GM23338 (cell line): ENCODE results near the gene LRIG1.

Experiments
- CREB1 ChIP-seq: fragments of 250-450 bp; sonication (Bioruptor Pico); IDR thresholded peaks from 2 replicates; pipeline ENCODE4 v1.5.0; 2020; ENCODE audit warnings: low read depth, mild to moderate bottlenecking, moderate library complexity
- EZH2 ChIP-seq: fragments of 200-600 bp; sonication (generic); IDR thresholded peaks from one replicate; pipeline ENCODE4 v1.8.0; 2017; ENCODE audit warnings: antibody characterized with exemption, mild to moderate bottlenecking, low read depth; ENCODE audit not compliant: unreplicated experiment
- EZH2phosphoT487 ChIP-seq: fragments of 200-600 bp; sonication (generic); IDR thresholded peaks from one replicate; pipeline ENCODE4 v1.8.1; 2018; ENCODE audit warnings: antibody characterized with exemption; ENCODE audit not compliant: unreplicated experiment
- JUNB ChIP-seq: IDR thresholded peaks from one replicate; pipeline ENCODE4 v1.6.1; 2016; ENCODE audit warnings: antibody characterized with exemption; ENCODE audit not compliant: unreplicated experiment
- POLR2AphosphoS5 ChIP-seq: IDR thresholded peaks from 2 replicates; pipeline ENCODE4 v1.6.1; 2016; ENCODE audit warnings: antibody characterized with exemption, low read depth
- STAT1 ChIP-seq: IDR thresholded peaks from one replicate; pipeline ENCODE4 v1.6.1; 2016; ENCODE audit warnings: antibody characterized with exemption; ENCODE audit not compliant: unreplicated experiment
- ZNF331 ChIP-seq: fragments of 250-450 bp; sonication (Bioruptor Pico); IDR thresholded peaks from 2 replicates; pipeline ENCODE4 v1.5.0; 2020; ENCODE audit warnings: low read depth, mild to moderate bottlenecking, moderate library complexity
- TF ChIP-seq, protein P1 (sequence below), 2 experiments: fragments of 200-600 bp in 1 of 2; sonication (generic) in 1 of 2; conservative IDR thresholded peaks; 2 replicates each; pipeline versions ENCODE4 v1.5.1 to v1.6.1; 2016 to 2017; ENCODE audit warnings: antibody characterized with exemption in 2 of 2, low read depth in 2 of 2, mild to moderate bottlenecking in 2 of 2, moderate library complexity in 1 of 2
- TF ChIP-seq, protein P2 (sequence below): IDR thresholded peaks from one replicate; pipeline ENCODE4 v1.6.1; 2018; ENCODE audit warnings: antibody characterized with exemption; ENCODE audit not compliant: unreplicated experiment

DNA sequence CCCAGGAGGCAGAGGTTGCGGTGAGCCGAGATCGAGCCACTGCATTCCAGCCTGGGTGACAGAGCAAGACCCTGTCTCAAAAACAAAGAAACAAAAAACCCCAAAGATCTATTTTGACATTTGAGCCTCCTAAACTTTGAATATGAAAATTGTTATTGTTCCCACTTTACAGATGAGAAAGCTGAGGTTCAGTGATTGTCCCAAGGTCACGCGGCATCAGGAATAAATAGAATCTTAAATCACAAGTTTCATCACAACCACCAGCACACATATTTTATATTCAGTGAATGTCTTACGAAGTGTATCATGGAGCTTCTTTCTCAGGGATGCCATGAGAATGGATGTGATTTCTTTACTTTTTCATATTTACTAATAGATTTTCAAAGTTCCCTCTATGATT, 5.3 kb upstream of the LRIG1 start:
- TF ChIP-seq, protein P1, sequence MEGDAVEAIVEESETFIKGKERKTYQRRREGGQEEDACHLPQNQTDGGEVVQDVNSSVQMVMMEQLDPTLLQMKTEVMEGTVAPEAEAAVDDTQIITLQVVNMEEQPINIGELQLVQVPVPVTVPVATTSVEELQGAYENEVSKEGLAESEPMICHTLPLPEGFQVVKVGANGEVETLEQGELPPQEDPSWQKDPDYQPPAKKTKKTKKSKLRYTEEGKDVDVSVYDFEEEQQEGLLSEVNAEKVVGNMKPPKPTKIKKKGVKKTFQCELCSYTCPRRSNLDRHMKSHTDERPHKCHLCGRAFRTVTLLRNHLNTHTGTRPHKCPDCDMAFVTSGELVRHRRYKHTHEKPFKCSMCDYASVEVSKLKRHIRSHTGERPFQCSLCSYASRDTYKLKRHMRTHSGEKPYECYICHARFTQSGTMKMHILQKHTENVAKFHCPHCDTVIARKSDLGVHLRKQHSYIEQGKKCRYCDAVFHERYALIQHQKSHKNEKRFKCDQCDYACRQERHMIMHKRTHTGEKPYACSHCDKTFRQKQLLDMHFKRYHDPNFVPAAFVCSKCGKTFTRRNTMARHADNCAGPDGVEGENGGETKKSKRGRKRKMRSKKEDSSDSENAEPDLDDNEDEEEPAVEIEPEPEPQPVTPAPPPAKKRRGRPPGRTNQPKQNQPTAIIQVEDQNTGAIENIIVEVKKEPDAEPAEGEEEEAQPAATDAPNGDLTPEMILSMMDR (conservative IDR thresholded peaks at IDR 0.05; ENCODE audit: low read depth in 2 of 2) = no peak
- TF ChIP-seq EZH2 (no peak), CREB1 (CRISPR knock-in tag) (no peak), POLR2AphosphoS5 (no peak), STAT1 (no peak), JUNB (no peak), EZH2phosphoT487 (no peak), ZNF331 (no peak)
- TF ChIP-seq, protein P2, sequence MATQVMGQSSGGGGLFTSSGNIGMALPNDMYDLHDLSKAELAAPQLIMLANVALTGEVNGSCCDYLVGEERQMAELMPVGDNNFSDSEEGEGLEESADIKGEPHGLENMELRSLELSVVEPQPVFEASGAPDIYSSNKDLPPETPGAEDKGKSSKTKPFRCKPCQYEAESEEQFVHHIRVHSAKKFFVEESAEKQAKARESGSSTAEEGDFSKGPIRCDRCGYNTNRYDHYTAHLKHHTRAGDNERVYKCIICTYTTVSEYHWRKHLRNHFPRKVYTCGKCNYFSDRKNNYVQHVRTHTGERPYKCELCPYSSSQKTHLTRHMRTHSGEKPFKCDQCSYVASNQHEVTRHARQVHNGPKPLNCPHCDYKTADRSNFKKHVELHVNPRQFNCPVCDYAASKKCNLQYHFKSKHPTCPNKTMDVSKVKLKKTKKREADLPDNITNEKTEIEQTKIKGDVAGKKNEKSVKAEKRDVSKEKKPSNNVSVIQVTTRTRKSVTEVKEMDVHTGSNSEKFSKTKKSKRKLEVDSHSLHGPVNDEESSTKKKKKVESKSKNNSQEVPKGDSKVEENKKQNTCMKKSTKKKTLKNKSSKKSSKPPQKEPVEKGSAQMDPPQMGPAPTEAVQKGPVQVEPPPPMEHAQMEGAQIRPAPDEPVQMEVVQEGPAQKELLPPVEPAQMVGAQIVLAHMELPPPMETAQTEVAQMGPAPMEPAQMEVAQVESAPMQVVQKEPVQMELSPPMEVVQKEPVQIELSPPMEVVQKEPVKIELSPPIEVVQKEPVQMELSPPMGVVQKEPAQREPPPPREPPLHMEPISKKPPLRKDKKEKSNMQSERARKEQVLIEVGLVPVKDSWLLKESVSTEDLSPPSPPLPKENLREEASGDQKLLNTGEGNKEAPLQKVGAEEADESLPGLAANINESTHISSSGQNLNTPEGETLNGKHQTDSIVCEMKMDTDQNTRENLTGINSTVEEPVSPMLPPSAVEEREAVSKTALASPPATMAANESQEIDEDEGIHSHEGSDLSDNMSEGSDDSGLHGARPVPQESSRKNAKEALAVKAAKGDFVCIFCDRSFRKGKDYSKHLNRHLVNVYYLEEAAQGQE = no peak
